NOMO-1 (cell line): ENCODE measurements around the gene CDAN1.

Experiments used
- DNase-seq, 2 experiments: peaks; one replicate each; lab custom pipeline; 2025; ENCODE audit not compliant: unreplicated experiment in 2 of 2; lab: John Stamatoyannopoulos, UW

CDAN1 gene

GRCh38 chr15:42675021-42675420 lies 61.9 kb downstream of the CDAN1 start:
- DNase-seq, result no peak

- no peak for DNase-seq
Observed at GRCh38 chr15:42674472-42674871, 62.5 kb downstream of the CDAN1 start.
